ENCODE results near the gene TCF7L2. TPM values are rescaled to one million over a fixed set of nuclear protein-coding genes. Genes with fewer than 3 reads are reported as not detected.
A peak's percentile ranks its signal among the peaks of the same experiment; 100 is the strongest.

Gene TCF7L2
- total and polyA plus RNA-seq, 9 donors: 21.1 to 41.7 (median 34.5) TPM

DNA sequence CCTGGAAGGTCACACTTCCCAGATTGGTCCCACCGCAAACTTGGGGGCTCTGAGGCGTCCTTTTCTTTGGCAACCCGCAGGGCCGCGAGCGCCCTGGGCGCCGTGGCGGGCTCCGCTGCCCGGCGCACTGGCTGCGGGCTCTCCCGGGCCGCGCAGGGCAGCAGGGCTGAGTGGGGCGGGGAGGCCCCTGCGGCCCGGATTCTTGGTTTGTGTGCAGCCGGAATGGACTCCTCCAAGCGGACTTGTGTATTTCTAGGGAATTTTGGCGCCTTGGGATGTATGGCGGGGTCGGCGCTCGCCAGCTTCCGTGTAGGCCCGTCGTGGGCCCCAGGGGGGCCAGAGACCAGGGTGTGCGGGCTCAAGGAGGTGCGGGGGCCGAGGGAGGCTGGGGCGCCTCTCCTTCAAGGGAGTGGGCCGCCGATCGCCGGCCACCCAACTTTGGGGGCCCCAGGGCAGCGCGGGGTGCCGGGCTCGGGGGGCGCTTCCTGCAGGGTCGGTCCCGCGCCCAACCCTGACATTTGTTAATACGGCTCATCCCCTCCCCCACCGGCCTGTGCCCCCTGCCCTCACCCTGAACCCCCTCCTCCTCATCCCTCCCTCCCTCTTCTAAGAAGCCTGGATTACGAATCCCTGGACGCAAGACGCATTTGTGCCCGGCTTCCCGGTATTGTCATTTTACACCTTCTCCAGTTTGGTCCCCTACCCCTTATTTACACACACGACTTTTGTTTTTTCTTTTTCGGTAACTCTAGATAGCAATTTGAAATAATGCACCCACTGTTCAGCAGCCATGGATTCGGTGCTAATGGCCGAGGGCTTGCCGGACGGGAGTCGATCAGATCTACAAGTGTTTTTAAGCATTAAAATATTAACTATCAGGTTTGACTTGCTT, 2.5 kb downstream of the TCF7L2 start:
- Histone ChIP-seq H3K27me3 (no peaks in the 10 kb centered on the region), H3K27ac (peak overlapping the region; percentile 93 to 98), H3K4me1 (ENCODE audit: insufficient read depth) (peaks cover 13% of the 10 kb centered on the region), H3K36me3 (no peaks in the 10 kb centered on the region), H3K9me3 (no peaks in the 10 kb centered on the region), H3K4me3 (peak overlapping the region; percentile 58)
- TF ChIP-seq POLR2A (IDR thresholded peaks at IDR 0.05) (no peak), EP300 (IDR thresholded peaks at IDR 0.05) (no peak)
- TF ChIP-seq, protein P1, sequence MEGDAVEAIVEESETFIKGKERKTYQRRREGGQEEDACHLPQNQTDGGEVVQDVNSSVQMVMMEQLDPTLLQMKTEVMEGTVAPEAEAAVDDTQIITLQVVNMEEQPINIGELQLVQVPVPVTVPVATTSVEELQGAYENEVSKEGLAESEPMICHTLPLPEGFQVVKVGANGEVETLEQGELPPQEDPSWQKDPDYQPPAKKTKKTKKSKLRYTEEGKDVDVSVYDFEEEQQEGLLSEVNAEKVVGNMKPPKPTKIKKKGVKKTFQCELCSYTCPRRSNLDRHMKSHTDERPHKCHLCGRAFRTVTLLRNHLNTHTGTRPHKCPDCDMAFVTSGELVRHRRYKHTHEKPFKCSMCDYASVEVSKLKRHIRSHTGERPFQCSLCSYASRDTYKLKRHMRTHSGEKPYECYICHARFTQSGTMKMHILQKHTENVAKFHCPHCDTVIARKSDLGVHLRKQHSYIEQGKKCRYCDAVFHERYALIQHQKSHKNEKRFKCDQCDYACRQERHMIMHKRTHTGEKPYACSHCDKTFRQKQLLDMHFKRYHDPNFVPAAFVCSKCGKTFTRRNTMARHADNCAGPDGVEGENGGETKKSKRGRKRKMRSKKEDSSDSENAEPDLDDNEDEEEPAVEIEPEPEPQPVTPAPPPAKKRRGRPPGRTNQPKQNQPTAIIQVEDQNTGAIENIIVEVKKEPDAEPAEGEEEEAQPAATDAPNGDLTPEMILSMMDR (IDR thresholded peaks at IDR 0.05): no peak
- intact Hi-C loops (cut with DNase I): loop anchor here (5.0 to 10.0 kb wide), 6 partner anchors 100 to 432 kb away; no protein-coding TSS in a partner anchor
- WGBS, 3 donors: 1% methylated on average over 44 to 59 of the region's 59 CpGs
- peak in 4 of 5 donors; percentile 33 to 58 (median 45) for DNase-seq

DNA sequence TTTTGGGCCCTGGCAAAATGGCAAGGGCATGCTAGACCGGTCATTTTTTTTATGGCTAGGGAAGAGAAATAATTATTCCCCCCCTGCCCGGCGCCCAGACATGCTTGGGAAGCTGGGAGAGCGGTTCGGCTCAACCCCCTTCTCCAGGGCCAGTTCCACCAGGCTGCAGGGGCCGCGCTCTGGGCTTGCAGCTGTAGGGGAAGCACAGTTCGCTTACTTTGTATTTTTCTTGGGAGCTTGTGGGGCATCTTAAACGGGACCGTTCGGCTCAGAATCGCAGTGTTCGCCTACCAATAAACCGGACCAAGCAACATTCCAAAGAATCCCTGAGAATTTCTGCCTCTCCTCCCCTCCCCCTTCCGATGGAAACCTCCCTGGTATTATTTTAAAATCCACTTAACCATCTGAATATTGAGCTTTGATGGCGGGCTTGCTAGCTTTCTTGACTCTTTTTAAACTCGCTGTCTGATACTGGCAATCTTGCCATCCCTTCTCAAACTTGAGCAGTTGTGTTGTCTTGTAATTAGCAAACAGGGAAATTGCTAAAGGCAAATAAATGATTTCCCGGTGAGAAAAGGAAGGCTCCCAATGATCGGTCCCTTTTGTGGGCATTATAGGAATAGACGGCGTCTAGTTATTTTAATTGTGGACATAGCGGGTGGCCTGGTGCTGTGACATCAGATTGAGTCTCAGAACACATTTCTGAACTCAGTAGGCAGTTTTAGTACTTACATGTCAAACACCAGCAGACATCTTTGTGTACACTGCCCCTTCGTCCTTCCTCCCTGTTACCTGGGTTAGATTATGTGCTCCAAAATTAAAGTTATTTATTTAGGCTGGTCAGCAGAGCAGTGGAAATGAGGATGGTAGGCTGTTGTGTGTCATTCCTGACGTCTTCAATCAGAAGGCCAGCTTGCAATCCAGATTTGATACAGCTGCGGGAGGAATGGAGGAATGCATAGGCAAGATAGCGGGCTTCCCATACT, 3.4 kb downstream of the TCF7L2 start:
- Histone ChIP-seq H3K27me3 (no peaks in the 10 kb centered on the region), H3K4me3 (peak overlapping the region; percentile 58), H3K36me3 (no peaks in the 10 kb centered on the region), H3K27ac (peak overlapping the region; percentile 93 to 98), H3K9me3 (no peaks in the 10 kb centered on the region), H3K4me1 (ENCODE audit: insufficient read depth) (peaks cover 21% of the 10 kb centered on the region)
- peak; percentile 44 to 68 (median 59) for DNase-seq
- TF ChIP-seq, protein P1 (IDR thresholded peaks at IDR 0.05): no peak
- TF ChIP-seq POLR2A (IDR thresholded peaks at IDR 0.05): no peak
- TF ChIP-seq EP300 (IDR thresholded peaks at IDR 0.05): no peak
- WGBS, 3 donors: 8 to 19% (median 10%) methylated on average over 26 of the region's 26 CpGs
- intact Hi-C loops (cut with DNase I): loop anchor here (5.0 to 10.0 kb wide), 6 partner anchors 99 to 431 kb away; no protein-coding TSS in a partner anchor

DNA sequence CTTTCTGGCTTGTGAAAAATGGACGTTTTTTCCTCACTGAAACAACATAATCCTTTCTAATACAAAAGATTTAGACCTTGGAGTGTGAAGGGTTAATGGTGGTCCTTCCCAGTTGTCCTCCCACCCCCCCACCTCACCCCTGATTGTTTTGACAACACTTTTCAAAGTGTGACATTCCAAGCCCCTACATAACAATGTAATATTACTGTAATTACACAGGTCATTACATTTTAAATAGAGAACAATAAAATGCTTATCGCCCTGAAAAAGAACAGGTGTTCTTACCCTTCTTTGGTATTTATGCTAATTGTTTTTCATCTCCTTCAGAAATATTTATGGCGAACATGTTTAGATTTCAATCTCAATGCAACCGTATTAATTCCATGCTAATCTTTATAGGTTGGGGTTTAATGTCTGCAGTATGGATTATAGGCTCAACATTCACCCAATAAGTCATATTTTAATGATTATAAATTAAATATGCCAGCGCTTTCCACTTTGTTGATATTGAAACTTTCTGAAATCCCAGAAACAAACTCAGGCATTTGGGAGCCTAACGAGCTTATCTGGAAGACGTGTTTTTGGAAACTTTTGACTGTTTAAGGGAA, 5.0 kb downstream of the TCF7L2 start:
- no peaks in the 10 kb centered on the region for H3K36me3 ChIP-seq
- H3K9me3 ChIP-seq: no peaks in the 10 kb centered on the region
- TF ChIP-seq POLR2A (IDR thresholded peaks at IDR 0.05) (no peak), EP300 (IDR thresholded peaks at IDR 0.05) (no peak)
- TF ChIP-seq, protein P1 (IDR thresholded peaks at IDR 0.05): no peak
- H3K27ac ChIP-seq: peak overlapping the region in 1 of 2 donors; percentile 51
- H3K4me1 ChIP-seq (ENCODE audit: insufficient read depth): peaks cover 27% of the 10 kb centered on the region
- H3K4me3 ChIP-seq: peak overlapping the region; percentile 22
- no peak for DNase-seq
- H3K27me3 ChIP-seq: no peaks in the 10 kb centered on the region
- 12 to 27% (median 14%) methylated on average over 7 of the region's 7 CpGs for WGBS, 3 donors
- intact Hi-C loops (cut with DNase I): loop anchor here (5.0 to 10.0 kb wide), 6 partner anchors 97 to 430 kb away; no protein-coding TSS in a partner anchor

Data from ovary (tissue), 9 donors.